Epithelial cell of proximal tubule (primary cell): ENCODE data around the gene KCNJ6. TPM values are rescaled to one million over a fixed set of nuclear protein-coding genes. Genes with fewer than 3 reads are reported as not detected.

Experiments used
- DNase-seq: peaks from one replicate; pipeline ENCODE4 v3.0.0-alpha.2; 2011; ENCODE audit warnings: low read depth
- H3K4me3 ChIP-seq: 2 replicates; pipeline ENCODE4 v1.5.1; 2011; ENCODE audit warnings: low read depth, mild to moderate bottlenecking, low read length
- total RNA-seq: library from RNA; depleted of rRNA; stranded (reverse); fragments of >200 nt; gene quantifications from 2 replicates; pipeline ENCODE4 v1.2.3, GENCODE V29; 2015
- TF ChIP-seq, protein P1 (sequence below): conservative IDR thresholded peaks from 2 replicates; pipeline ENCODE4 v1.5.1; 2012; ENCODE audit warnings: low read depth, mild to moderate bottlenecking, low read length

Gene KCNJ6
- total RNA-seq, 1 donor from 2014 or later: under 0.01 TPM

DNA sequence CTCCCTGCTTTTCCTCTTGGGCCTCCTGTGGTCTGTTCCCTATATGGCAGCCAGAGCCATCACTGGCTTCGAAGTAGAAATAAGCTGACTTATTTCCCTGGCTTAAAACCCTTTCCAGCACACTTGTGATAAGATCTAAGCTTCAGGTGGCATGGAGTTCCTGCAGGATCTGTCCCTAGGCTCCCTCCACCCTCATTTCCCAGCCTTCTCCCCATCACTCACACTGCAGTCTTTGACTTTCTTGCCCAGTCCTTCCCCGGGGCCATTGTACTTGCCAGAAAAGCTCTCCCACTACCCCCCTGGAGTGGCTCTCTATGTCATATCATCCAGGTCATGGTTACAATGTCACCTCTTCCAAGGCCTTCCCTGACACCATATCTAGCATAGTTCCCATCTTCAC, 55.8 kb downstream of the KCNJ6 start:
- TF ChIP-seq, protein P1, sequence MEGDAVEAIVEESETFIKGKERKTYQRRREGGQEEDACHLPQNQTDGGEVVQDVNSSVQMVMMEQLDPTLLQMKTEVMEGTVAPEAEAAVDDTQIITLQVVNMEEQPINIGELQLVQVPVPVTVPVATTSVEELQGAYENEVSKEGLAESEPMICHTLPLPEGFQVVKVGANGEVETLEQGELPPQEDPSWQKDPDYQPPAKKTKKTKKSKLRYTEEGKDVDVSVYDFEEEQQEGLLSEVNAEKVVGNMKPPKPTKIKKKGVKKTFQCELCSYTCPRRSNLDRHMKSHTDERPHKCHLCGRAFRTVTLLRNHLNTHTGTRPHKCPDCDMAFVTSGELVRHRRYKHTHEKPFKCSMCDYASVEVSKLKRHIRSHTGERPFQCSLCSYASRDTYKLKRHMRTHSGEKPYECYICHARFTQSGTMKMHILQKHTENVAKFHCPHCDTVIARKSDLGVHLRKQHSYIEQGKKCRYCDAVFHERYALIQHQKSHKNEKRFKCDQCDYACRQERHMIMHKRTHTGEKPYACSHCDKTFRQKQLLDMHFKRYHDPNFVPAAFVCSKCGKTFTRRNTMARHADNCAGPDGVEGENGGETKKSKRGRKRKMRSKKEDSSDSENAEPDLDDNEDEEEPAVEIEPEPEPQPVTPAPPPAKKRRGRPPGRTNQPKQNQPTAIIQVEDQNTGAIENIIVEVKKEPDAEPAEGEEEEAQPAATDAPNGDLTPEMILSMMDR: no peak
- DNase-seq: no peak
- no peak overlapping the region for H3K4me3 ChIP-seq

DNA sequence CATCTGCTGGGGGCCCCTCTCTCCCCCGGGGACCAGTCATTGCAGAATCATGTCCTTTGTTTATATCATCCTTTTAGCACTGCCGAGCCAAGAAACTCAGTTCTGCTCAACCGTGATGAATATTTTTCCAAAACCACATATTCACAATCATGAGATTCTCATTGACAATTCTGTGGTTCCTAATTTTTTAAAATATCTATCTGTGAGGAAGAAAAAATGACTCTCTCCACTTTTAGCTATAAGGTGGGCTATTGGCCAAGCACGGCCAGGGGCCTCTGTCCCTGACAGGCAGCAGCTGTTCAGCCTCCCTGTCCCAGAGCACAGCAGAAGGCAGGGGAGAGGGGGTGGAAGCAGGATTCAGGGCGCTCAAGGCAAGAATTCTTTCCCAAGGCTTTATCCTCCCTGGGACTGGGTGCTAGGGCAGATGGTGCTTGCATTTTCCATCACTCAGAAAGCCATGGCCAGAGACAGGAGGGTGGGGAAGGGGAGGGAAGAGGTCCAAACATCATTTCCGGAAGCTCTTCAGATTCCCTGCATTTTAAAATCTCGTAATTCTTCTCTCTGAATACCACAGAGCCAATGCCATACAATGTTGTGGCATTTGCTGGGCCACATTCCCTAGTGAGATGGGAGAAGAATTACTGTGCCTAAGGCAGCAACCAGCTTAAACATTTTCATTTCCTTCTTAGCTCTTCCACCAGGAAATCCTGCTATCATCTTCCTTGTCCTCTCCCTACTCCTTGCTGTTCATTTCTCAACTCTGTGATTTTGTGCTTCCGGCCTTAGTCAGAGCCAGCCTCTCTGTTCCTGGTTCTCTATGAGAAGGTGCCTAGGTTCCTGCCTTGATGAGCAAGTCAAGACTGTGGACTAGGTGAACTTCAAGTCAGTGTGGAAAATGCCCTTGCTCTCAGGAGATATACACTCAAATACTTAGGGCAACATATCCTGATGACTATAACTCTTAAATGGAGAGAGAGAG, 60.3 kb downstream of the KCNJ6 start:
- no peak overlapping the region for H3K4me3 ChIP-seq
- DNase-seq: no peak

DNA sequence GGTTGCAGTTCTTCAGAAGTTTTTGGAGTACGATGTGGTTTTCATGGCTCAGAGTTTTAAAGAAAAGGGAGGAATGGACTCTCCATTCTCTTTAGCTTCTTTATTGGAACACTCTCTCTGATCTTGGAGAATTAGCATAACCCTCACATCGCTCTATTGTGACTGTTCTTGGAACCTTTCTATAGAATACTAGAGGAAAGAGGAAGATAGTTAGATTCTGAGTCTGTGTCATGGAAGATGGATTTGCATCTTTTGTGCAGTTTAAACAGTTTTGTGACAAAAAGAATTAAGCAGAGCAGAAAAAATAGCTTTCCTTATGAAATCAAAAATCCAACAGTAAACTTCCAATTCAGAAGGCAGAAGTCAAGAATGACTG, 61.0 kb downstream of the KCNJ6 start:
- no peak overlapping the region for H3K4me3 ChIP-seq
- TF ChIP-seq, protein P1: no peak
- DNase-seq: no peak

More for the DNA sequence above, 60.3 kb downstream of the KCNJ6 start:
- TF ChIP-seq, protein P1: no peak

DNA sequence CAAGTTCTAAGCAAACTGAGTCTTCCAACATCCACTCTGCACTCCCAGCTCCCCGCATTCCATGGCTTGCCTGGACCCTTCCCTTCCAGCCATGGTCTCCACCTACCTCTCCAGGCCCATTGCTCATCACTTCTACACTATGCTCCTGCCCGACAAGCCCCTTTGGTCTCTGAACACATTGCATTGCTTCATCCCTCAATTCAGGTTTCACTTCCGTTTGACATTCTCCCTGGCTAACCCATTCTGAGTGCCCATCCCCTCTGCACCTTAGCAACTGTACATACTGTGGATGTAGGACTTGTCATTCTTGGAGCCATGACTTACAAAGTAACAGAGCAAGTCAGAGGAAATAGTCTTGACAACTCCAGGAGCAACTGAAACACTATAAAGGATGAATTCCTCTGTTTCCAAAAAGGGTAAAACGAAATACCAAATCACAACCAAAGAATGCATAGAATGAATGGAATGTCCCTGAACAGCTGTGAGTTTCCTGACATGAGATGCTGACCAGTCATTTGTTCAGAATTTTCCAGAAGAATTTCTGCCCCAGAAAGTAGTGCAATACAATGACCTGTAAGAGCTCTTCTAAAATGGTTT, 66.7 kb downstream of the KCNJ6 start:
- H3K4me3 ChIP-seq: no peak overlapping the region
- TF ChIP-seq, protein P1: no peak
- DNase-seq: peak; percentile 63

DNA sequence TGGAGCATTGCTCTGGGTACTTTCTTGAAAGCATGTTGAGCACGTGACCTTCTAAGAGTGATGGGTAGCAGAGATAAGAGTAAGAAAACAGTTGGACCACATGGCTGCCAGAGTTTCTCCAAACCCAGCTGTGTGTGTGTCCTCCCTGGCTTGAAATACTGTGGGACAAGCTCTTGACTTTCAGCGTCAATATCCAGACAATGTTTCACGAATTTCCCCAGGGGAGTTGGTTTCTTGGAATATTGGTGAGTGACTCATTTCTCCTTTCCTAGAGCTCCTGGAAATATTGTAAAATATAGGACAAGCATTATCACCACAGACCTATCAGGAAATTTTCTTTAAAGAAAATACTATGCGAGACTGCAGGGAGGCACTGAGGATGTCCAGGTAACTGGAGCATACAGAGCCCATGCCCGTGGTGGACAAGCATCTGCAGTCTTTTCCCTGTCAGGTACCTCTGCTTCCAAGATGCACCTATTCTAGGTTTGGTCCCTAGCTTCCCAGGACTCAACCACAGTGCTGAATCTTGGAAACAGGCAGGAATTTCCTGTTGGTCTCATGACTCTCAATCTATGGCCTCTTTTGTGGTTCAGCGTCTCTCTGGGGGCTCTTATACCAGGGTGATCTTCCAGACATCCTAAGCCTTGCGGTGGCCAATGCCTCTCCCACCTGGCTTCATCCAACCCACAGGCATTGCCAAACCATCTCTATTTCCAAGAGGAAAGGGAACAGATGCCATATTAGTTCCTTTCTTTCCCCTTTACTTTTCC, 67.4 kb downstream of the KCNJ6 start:
- no peak overlapping the region for H3K4me3 ChIP-seq
- TF ChIP-seq, protein P1: no peak
- DNase-seq: no peak

DNA sequence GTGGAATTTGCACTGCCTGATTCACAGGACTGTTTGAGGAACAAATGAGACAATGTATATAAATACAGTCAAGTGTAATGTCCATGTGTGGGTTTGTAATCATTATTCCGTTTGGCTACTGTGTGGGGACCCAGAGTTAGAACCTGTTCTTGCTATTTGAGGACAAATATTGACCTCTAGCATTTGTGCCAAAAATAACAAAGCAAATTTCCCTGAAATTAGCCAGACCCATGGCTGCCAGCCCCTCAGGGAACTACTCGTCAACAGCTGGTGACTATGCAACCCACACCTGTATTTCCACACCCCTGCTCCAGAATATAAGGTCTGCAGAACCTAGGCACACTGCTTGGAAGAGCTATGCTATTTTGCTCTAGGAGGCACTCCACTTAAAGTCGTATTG, 70.7 kb downstream of the KCNJ6 start:
- TF ChIP-seq, protein P1: no peak
- no peak overlapping the region for H3K4me3 ChIP-seq
- no peak for DNase-seq
